Hair follicular keratinocyte (primary cell): Measurements from ENCODE around the gene NPIPB13. TPM values are rescaled to one million over a fixed set of nuclear protein-coding genes. Genes with fewer than 3 reads are reported as not detected.

Experiments
- total RNA-seq: library from RNA; depleted of rRNA; stranded (reverse); fragments of >200 nt; gene quantifications from 2 replicates; pipeline ENCODE4 v1.2.3, GENCODE V29; 2015

NPIPB13 gene
- 2.0 TPM in 1 of 2 replicates, not detected in the other for total RNA-seq

GRCh38 chr16:30248379-30248778, at the start of gene NPIPB13:
Gene NPIPB13, minus strand, starts transcription at chr16:30248479. Its CDS starts 2,906 bp downstream, at chr16:30245573.

GRCh38 chr16:30199049-30199448, 49.2 kb downstream of the NPIPB13 start, which contains the start of gene SULT1A3:
Gene SULT1A3, plus strand, starts transcription at chr16:30199255. Its CDS starts 1,474 bp downstream, at chr16:30200729.

Other genes starting within 250 kb of the NPIPB13 start
- 0.39 TPM in 1 of 2 replicates, not detected in the other for gene DOC2A, start 237.5 kb downstream of the NPIPB13 start, total RNA-seq
- not detected in 2 replicates for gene C16orf92, start 225.3 kb downstream of the NPIPB13 start, total RNA-seq
- not detected in 2 replicates for gene TLCD3B, start 217.2 kb downstream of the NPIPB13 start, total RNA-seq
- gene ALDOA, start 182.7 kb downstream of the NPIPB13 start, total RNA-seq = 1,543 and 1,648 TPM in 2 replicates
- gene PPP4C, start 172.5 kb downstream of the NPIPB13 start, total RNA-seq = 102 and 114 TPM in 2 replicates
- gene TBX6, start 156.6 kb downstream of the NPIPB13 start, total RNA-seq = 0.19 and 0.62 TPM in 2 replicates
- gene YPEL3, start 152.3 kb downstream of the NPIPB13 start, total RNA-seq = 20.5 and 36.9 TPM in 2 replicates
- 0.08 and 0.55 TPM in 2 replicates for gene GDPD3, start 134.9 kb downstream of the NPIPB13 start, total RNA-seq
- 31.9 and 41.7 TPM in 2 replicates for gene MAPK3, start 125.3 kb downstream of the NPIPB13 start, total RNA-seq
- 10.9 and 15.5 TPM in 2 replicates for gene CORO1A, start 64.9 kb downstream of the NPIPB13 start, total RNA-seq
- gene BOLA2B, start 54.8 kb downstream of the NPIPB13 start, total RNA-seq = 177 and 301 TPM in 2 replicates
- 45.4 and 53.1 TPM in 2 replicates for gene SLX1A, start 54.6 kb downstream of the NPIPB13 start, total RNA-seq
- 2.4 and 5.3 TPM in 2 replicates for gene SULT1A3, start 49.2 kb downstream of the NPIPB13 start, total RNA-seq
- gene CD2BP2, start 106.8 kb upstream of the NPIPB13 start, total RNA-seq = 47.6 and 63.2 TPM in 2 replicates
- 33.5 and 36.0 TPM in 2 replicates for gene TBC1D10B, start 122.0 kb upstream of the NPIPB13 start, total RNA-seq
- not detected in 2 replicates for gene MYL11, start 126.3 kb upstream of the NPIPB13 start, total RNA-seq
- gene SEPTIN1, start 134.1 kb upstream of the NPIPB13 start, total RNA-seq = not detected in 2 replicates
- 5.2 and 6.7 TPM in 2 replicates for gene ZNF48, start 146.9 kb upstream of the NPIPB13 start, total RNA-seq
- 7.7 and 9.0 TPM in 2 replicates for gene ZNF771, start 159.1 kb upstream of the NPIPB13 start, total RNA-seq
- gene DCTPP1, start 181.6 kb upstream of the NPIPB13 start, total RNA-seq = 44.7 and 66.1 TPM in 2 replicates
- 15.9 and 20.4 TPM in 2 replicates for gene SEPHS2, start 197.4 kb upstream of the NPIPB13 start, total RNA-seq
- not detected in 2 replicates for gene ITGAL, start 224.3 kb upstream of the NPIPB13 start, total RNA-seq